Neuronal stem cell (in vitro differentiated cells): ENCODE measurements around the gene GIPC3.
"Not testable (repeated sequence)": the region's sequence is repeated elsewhere in the genome, so short reads cannot be mapped to it uniquely, and the experiment has no call there.

ENCODE experiments used
- DNase-seq: peaks from one replicate; pipeline ENCODE4 v3.0.0-alpha.2; 2013; ENCODE audit warnings: low spot score
- H2AFZ ChIP-seq: one replicate; pipeline ENCODE4 v1.6.1; 2013; ENCODE audit warnings: mild to moderate bottlenecking, low read length, inconsistent platforms
- H2AK5ac ChIP-seq: 2 replicates; pipeline ENCODE4 v1.6.1; 2013; ENCODE audit warnings: low read depth, mild to moderate bottlenecking, inconsistent platforms, low read length, moderate library complexity, mixed read lengths
- H2BK120ac ChIP-seq: 2 replicates; pipeline ENCODE4 v1.6.1; 2013; ENCODE audit warnings: low read depth, mild to moderate bottlenecking, inconsistent platforms, low read length, moderate library complexity, mixed read lengths
- H2BK12ac ChIP-seq: one replicate; pipeline ENCODE4 v1.6.1; 2013; ENCODE audit warnings: low read length, inconsistent platforms
- H2BK15ac ChIP-seq: 2 replicates; pipeline ENCODE4 v1.6.1; 2013; ENCODE audit warnings: mild to moderate bottlenecking, low read length, inconsistent platforms, mixed read lengths
- H2BK5ac ChIP-seq: one replicate; pipeline ENCODE4 v1.6.1; 2013; ENCODE audit warnings: inconsistent platforms, mild to moderate bottlenecking, low read length, moderate library complexity
- H3K14ac ChIP-seq: one replicate; pipeline ENCODE4 v1.6.1; 2013; ENCODE audit warnings: low read length, inconsistent platforms
- H3K18ac ChIP-seq: 2 replicates; pipeline ENCODE4 v1.6.1; 2013; ENCODE audit warnings: low read length, inconsistent platforms
- H3K23ac ChIP-seq: 2 replicates; pipeline ENCODE4 v1.6.1; 2013; ENCODE audit warnings: low read depth, mild to moderate bottlenecking, mixed read lengths, low read length, inconsistent platforms; ENCODE audit not compliant: poor library complexity
- H3K27ac ChIP-seq: replicated peaks from 3 replicates; pipeline ENCODE4 v1.5.1; 2013; ENCODE audit warnings: low read length, inconsistent platforms
- H3K27me3 ChIP-seq, 3 experiments: 2 replicates each; pipeline ENCODE4 v1.6.1; 2013; ENCODE audit warnings: low read length in 3 of 3, mild to moderate bottlenecking in 2 of 3, inconsistent platforms in 1 of 3, low read depth in 1 of 3, mixed read lengths in 1 of 3, moderate library complexity in 1 of 3; ENCODE audit not compliant: control insufficient read depth in 3 of 3, insufficient read depth in 3 of 3
- H3K36me3 ChIP-seq, 2 donors: replicated peaks in 1 of 2; 2 replicates each; pipeline ENCODE4 v1.6.1; 2013; ENCODE audit warnings: low read length in 2 of 2; ENCODE audit not compliant: control insufficient read depth in 2 of 2, insufficient read depth in 2 of 2
- H3K4ac ChIP-seq: 2 replicates; pipeline ENCODE4 v1.6.1; 2013; ENCODE audit warnings: inconsistent platforms, mild to moderate bottlenecking, low read length, moderate library complexity
- H3K4me1 ChIP-seq, 2 donors: 1 replicate in 1 of 2; 2 replicates in 1 of 2; pipeline ENCODE4 v1.6.1; 2013; ENCODE audit warnings: low read length in 2 of 2, low read depth in 1 of 2; ENCODE audit not compliant: control insufficient read depth in 2 of 2, insufficient read depth in 1 of 2
- H3K4me2 ChIP-seq: one replicate; pipeline ENCODE4 v1.6.1; 2013; ENCODE audit warnings: mild to moderate bottlenecking, low read length, inconsistent platforms; ENCODE audit not compliant: insufficient read depth, poor library complexity, severe bottlenecking
- H3K4me3 ChIP-seq, 2 donors: 2 replicates each; pipeline ENCODE4 v1.5.1; 2013; ENCODE audit warnings: low read length in 2 of 2, mild to moderate bottlenecking in 2 of 2, inconsistent platforms in 1 of 2, moderate library complexity in 1 of 2
- H3K79me1 ChIP-seq: one replicate; pipeline ENCODE4 v1.6.1; 2013; ENCODE audit warnings: low read depth, mild to moderate bottlenecking, inconsistent platforms, low read length, moderate library complexity
- H3K9ac ChIP-seq: one replicate; pipeline ENCODE4 v1.6.1; 2013; ENCODE audit warnings: mild to moderate bottlenecking, low read depth, low read length, inconsistent platforms; ENCODE audit not compliant: poor library complexity
- H3K9me3 ChIP-seq, 2 donors: replicated peaks in 1 of 2; 2 replicates each; pipeline versions ENCODE3 to v1.6.1; 2013; ENCODE audit warnings: low read length in 2 of 2, mild to moderate bottlenecking in 2 of 2, inconsistent platforms in 1 of 2, low read depth in 1 of 2, mixed read lengths in 1 of 2, moderate library complexity in 1 of 2; ENCODE audit not compliant: control insufficient read depth in 2 of 2, insufficient read depth in 1 of 2
- H4K8ac ChIP-seq: one replicate; pipeline ENCODE4 v1.6.1; 2013; ENCODE audit warnings: low read depth, mild to moderate bottlenecking, inconsistent platforms, low read length, moderate library complexity
- H4K91ac ChIP-seq: one replicate; pipeline ENCODE4 v1.6.1; 2013; ENCODE audit warnings: low read length, low read depth, mild to moderate bottlenecking, inconsistent platforms; ENCODE audit not compliant: poor library complexity
- WGBS, 2 donors: extraction: QIAGEN DNeasy Blood & Tissue Kit; methylation state at CpG; one replicate each; pipeline ENCODE4 v1.1.7; 2013; ENCODE audit warnings: missing lambda C conversion rate in 2 of 2, mixed read lengths in 1 of 2; ENCODE audit not compliant: insufficient read length in 2 of 2, insufficient replicate concordance in 1 of 2; ENCODE audit errors: extremely low coverage in 2 of 2; 5-methylcytosine and 5-hydroxymethylcytosine counted together

The GIPC3 gene

DNA sequence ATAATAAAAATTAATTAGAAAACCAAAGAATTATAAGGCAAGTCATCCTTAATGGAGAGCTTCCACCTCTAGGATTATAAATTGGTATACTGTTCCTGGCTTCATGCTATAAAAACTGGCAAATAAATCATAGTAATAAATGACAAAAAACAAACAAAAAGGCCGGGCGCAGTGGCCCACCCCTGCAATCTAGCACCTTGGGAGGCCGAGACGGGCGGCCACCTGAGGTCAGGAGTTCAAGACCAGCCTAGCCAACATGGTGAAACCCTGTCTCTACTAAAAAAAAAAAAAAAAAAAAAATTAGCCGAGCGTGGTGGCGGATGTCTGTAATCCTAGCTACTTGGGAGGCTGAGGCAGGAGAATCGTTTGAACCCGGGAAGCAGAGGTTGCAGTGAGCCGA is 15.2 kb upstream of the GIPC3 start:
- not testable (repeated sequence) for H3K4me1 ChIP-seq

DNA sequence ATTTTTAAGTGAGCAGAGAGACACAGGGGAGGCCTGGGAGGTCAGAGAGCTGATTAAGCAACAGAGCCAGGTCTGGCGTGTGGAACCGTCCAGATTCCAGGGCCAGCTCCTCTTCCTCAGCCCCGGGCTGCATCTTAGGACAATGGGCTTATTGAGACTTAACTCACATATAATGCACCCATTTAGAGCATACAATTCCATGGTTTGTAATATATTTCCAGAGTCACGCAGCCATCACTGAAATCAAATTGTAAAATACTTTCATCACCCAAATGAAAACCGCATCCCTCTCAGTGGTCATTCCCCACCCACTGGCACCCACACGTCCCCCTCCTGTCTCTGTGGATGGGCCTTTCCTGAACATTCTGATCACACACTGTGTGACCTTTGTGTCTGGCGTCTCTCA is 14.7 kb upstream of the GIPC3 start:
- Histone ChIP-seq H2BK120ac (no peak overlapping the region), H2BK15ac (no peak overlapping the region), H3K9ac (no peak overlapping the region), H2AK5ac (peak overlapping the region; percentile 68), H4K8ac (no peak overlapping the region), H3K9me3 (no peaks in the 10 kb centered on the region), H2BK5ac (no peak overlapping the region), H3K4ac (no peak overlapping the region), H3K23ac (no peak overlapping the region), H3K14ac (no peak overlapping the region), H3K27ac (no peak overlapping the region), H3K4me2 (no peak overlapping the region), H3K27me3 (no peaks in the 10 kb centered on the region), H3K4me3 (no peak overlapping the region), H3K79me1 (peaks cover 3% of the 10 kb centered on the region), H3K36me3 (peaks cover 9% of the 10 kb centered on the region in 2 donors), H2BK12ac (no peak overlapping the region), H4K91ac (no peak overlapping the region), H3K4me1 (peaks cover 5 to 8% of the 10 kb centered on the region in 2 donors), H2AFZ (no peak overlapping the region), H3K18ac (no peak overlapping the region)
- DNase-seq, result no peak
- no CpG with 5 or more reads among the region's 7 CpGs for WGBS, 2 donors

More for the DNA sequence above, 15.2 kb upstream of the GIPC3 start:
- not testable (repeated sequence) for H3K79me1 ChIP-seq, H2BK12ac ChIP-seq, H2BK120ac ChIP-seq, H3K23ac ChIP-seq, H3K9me3 ChIP-seq, H2BK5ac ChIP-seq, H3K27me3 ChIP-seq, H3K18ac ChIP-seq, H3K4me2 ChIP-seq, H4K8ac ChIP-seq, DNase-seq, H3K4me3 ChIP-seq, H3K14ac ChIP-seq, H2BK15ac ChIP-seq, H2AFZ ChIP-seq, H4K91ac ChIP-seq, H3K27ac ChIP-seq, H3K4ac ChIP-seq, H3K36me3 ChIP-seq, H3K9ac ChIP-seq, H2AK5ac ChIP-seq
- no CpG with 5 or more reads among the region's 11 CpGs for WGBS, 2 donors

DNA sequence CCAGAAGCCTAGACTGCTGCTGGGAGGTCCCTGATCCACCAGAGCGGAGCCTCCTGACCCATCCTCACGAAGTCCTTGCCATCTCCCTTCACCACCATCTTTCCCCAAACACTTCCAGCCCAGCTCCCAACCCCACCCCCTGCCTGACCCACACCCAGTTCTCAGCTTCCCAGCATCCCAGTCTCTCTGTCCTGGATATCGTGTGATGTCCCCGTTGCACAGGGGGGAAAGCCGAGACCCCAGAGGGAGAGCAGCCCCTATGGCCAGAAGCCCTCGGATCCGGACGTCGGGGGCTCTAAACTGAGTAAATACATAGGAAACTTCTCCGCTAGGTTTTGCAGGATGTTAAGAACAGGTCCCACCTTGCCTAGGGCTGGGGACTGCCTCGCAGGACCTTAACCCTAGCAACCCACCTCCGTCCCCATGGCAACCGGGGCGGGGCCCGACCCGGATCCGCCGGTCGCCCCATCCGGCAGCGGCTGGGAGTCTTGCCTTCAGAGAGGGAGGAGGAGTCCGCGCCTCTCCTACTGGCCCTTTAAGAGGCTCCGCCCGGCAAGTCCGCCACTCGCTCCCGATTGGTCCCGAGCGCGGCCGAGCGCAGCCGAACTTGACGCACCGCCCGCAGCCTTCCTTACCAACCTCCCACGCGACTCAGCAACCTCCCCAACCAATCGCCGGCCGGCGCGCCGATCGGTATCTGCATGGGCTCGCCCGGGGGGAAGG is 13.0 kb upstream of the GIPC3 start:
- WGBS, 2 donors, result no CpG with 5 or more reads among the region's 48 CpGs
- no peak overlapping the region for H2BK15ac ChIP-seq

DNA sequence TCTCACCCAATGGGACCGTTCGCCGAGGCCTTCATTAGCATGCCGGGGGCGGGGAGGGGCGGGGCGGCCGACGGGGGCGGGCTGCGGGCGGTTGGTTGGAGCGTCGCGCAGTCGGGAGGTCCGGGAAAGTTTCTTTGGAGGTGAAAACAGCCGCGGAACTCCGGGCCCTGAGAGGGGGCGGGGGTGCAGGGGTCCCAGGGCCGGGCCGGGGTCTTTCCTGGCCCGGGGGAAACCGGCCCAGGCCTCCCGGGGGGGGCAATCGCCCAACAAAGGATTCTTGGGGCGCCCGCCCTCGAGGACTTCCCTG is 12.5 kb upstream of the GIPC3 start, which contains the start of gene HMG20B:
Gene HMG20B (plus strand): TSS at position 90 of the 307 bp plus-strand sequence. CDS start 366 bp downstream, outside the sequence.
- Histone ChIP-seq H3K23ac (peak within 1 kb of the TSS; percentile 65), H3K4ac (peak within 1 kb of the TSS; percentile 37), H3K4me3 (peak within 1 kb of the TSS; percentile 94 to 98), H3K27ac (peak within 1 kb of the TSS; percentile 42), H4K91ac (no peak within 1 kb of the TSS), H3K79me1 (peaks cover 3% of the 10 kb centered on the region), H2BK15ac (peak within 1 kb of the TSS; percentile 71), H2AFZ (peak within 1 kb of the TSS; percentile 96), H3K4me2 (peak within 1 kb of the TSS; percentile 97), H3K9me3 (no peaks in the 10 kb centered on the region), H2BK12ac (no peak within 1 kb of the TSS), H3K14ac (peak within 1 kb of the TSS; percentile 38), H2AK5ac (peak within 1 kb of the TSS; percentile 92), H3K18ac (peak within 1 kb of the TSS; percentile 97), H3K27me3 (peaks cover 0 to 12% (median 0%) of the 10 kb centered on the region in 3 experiments), H3K36me3 (peaks cover 9 to 19% of the 10 kb centered on the region in 2 donors), H3K4me1 (peaks cover 5 to 17% of the 10 kb centered on the region in 2 donors), H2BK5ac (peak within 1 kb of the TSS; percentile 93), H4K8ac (no peak within 1 kb of the TSS), H2BK120ac (no peak within 1 kb of the TSS), H3K9ac (peak within 1 kb of the TSS; percentile 96)
- DNase-seq, result no peak
- no CpG with 5 or more reads among the region's 30 CpGs for WGBS, 2 donors

More for the DNA sequence above, 13.0 kb upstream of the GIPC3 start:
- peak overlapping the region; percentile 20 for H3K18ac ChIP-seq
- H2AFZ ChIP-seq, result peak overlapping the region; percentile 96
- H3K4ac ChIP-seq, result no peak overlapping the region
- peak overlapping the region; percentile 42 for H3K27ac ChIP-seq
- H3K4me1 ChIP-seq, result peaks cover 5 to 17% of the 10 kb centered on the region in 2 donors
- no peak overlapping the region for H4K91ac ChIP-seq
- peaks cover 9 to 19% of the 10 kb centered on the region in 2 donors for H3K36me3 ChIP-seq
- no peak overlapping the region for H3K23ac ChIP-seq
- no peak overlapping the region for H3K14ac ChIP-seq
- H2BK12ac ChIP-seq, result no peak overlapping the region
- H3K9ac ChIP-seq, result no peak overlapping the region
- no peak overlapping the region for H4K8ac ChIP-seq
- peak overlapping the region; percentile 58 for H3K4me2 ChIP-seq
- H3K79me1 ChIP-seq, result peaks cover 3% of the 10 kb centered on the region
- no peak overlapping the region for H2AK5ac ChIP-seq
- peak; percentile 100 for DNase-seq
- no peak overlapping the region for H2BK120ac ChIP-seq
- no peaks in the 10 kb centered on the region for H3K9me3 ChIP-seq
- no peak overlapping the region for H2BK5ac ChIP-seq
- peaks cover 0 to 9% (median 0%) of the 10 kb centered on the region in 3 experiments for H3K27me3 ChIP-seq
- H3K4me3 ChIP-seq, result peak overlapping the region; percentile 70 to 94
